Liver (tissue), 9 donors: ENCODE measurements around the gene GPR25. TPM values are rescaled to one million over a fixed set of nuclear protein-coding genes. Genes with fewer than 3 reads are reported as not detected.

Experiments
- DNase-seq: peaks from one replicate; pipeline ENCODE4 v3.0.0-alpha.2; 2017; ENCODE audit warnings: low spot score
- H3K27ac ChIP-seq, 2 donors: one replicate each; pipeline ENCODE4 v1.7.0; 2013; ENCODE audit warnings: inconsistent platforms in 2 of 2, low read length in 2 of 2, control low read depth in 1 of 2, low read depth in 1 of 2, mild to moderate bottlenecking in 1 of 2
- H3K27me3 ChIP-seq, 4 donors: one replicate each; pipeline versions ENCODE4 v1.6.1 to v1.7.0; 2013; ENCODE audit warnings: low read length in 3 of 4, inconsistent platforms in 1 of 4, mild to moderate bottlenecking in 1 of 4, moderate library complexity in 1 of 4; ENCODE audit not compliant: control insufficient read depth in 4 of 4, insufficient read depth in 4 of 4
- H3K36me3 ChIP-seq, 4 donors: one replicate each; pipeline versions ENCODE4 v1.6.1 to v1.7.0; 2013; ENCODE audit warnings: low read length in 3 of 4, mild to moderate bottlenecking in 3 of 4, low read depth in 1 of 4, moderate library complexity in 1 of 4; ENCODE audit not compliant: control insufficient read depth in 4 of 4, insufficient read depth in 3 of 4
- H3K4me1 ChIP-seq, 4 donors: one replicate each; pipeline versions ENCODE4 v1.6.1 to v1.7.0; 2013; ENCODE audit warnings: low read length in 3 of 4, mild to moderate bottlenecking in 3 of 4, moderate library complexity in 1 of 4; ENCODE audit not compliant: control insufficient read depth in 4 of 4, insufficient read depth in 4 of 4
- H3K4me3 ChIP-seq, 3 donors: one replicate each; pipeline versions ENCODE4 v1.6.1 to v1.7.0; 2013; ENCODE audit warnings: low read length in 3 of 3, control low read depth in 1 of 3, low read depth in 1 of 3, mild to moderate bottlenecking in 1 of 3
- H3K9ac ChIP-seq, 2 donors: one replicate each; pipeline ENCODE4 v1.7.0; 2013; ENCODE audit warnings: low read length in 2 of 2, mild to moderate bottlenecking in 2 of 2, moderate library complexity in 2 of 2, control low read depth in 1 of 2, low read depth in 1 of 2
- H3K9me3 ChIP-seq, 4 donors: one replicate each; pipeline versions ENCODE4 v1.6.1 to v1.7.0; 2013; ENCODE audit warnings: low read length in 3 of 4; ENCODE audit not compliant: control insufficient read depth in 4 of 4
- ATF3 ChIP-seq: IDR thresholded peaks from 2 replicates; pipeline ENCODE4 v1.6.1; 2016; ENCODE audit warnings: antibody characterized with exemption
- CTCF ChIP-seq: fragments of 150-350 bp; IDR thresholded peaks from 2 replicates; pipeline ENCODE4 v1.5.1; 2017; ENCODE audit warnings: improper control_type of control experiment, low read depth, low read length; ENCODE audit not compliant: missing input control
- EGR1 ChIP-seq, 2 donors: IDR thresholded peaks; 2 replicates each; pipeline ENCODE4 v1.6.1; 2016 to 2018; ENCODE audit warnings: antibody characterized with exemption in 2 of 2, low read depth in 2 of 2
- FOXA1 ChIP-seq: IDR thresholded peaks from 2 replicates; pipeline ENCODE4 v1.6.1; 2016; ENCODE audit warnings: antibody characterized with exemption
- FOXA2 ChIP-seq: IDR thresholded peaks from 2 replicates; pipeline ENCODE4 v1.6.1; 2016; ENCODE audit warnings: antibody characterized with exemption
- GABPA ChIP-seq, 2 donors: IDR thresholded peaks in 1 of 2; conservative IDR thresholded peaks in 1 of 2; 2 replicates each; pipeline ENCODE4 v1.6.1; 2016; ENCODE audit warnings: antibody characterized with exemption in 2 of 2, mild to moderate bottlenecking in 1 of 2, moderate library complexity in 1 of 2
- HNF4G ChIP-seq: IDR thresholded peaks from 2 replicates; pipeline ENCODE4 v1.6.1; 2016; ENCODE audit warnings: antibody characterized with exemption
- MAX ChIP-seq: IDR thresholded peaks from 2 replicates; pipeline ENCODE4 v1.6.1; 2016; ENCODE audit warnings: antibody characterized with exemption
- NR2F2 ChIP-seq: IDR thresholded peaks from 2 replicates; pipeline ENCODE4 v1.6.1; 2016; ENCODE audit warnings: antibody characterized with exemption
- RAD21 ChIP-seq, 2 donors: IDR thresholded peaks; 2 replicates each; pipeline ENCODE4 v1.6.1; 2016; ENCODE audit warnings: antibody characterized with exemption in 2 of 2, mild to moderate bottlenecking in 2 of 2
- REST ChIP-seq: IDR thresholded peaks from 2 replicates; pipeline ENCODE4 v1.6.1; 2016; ENCODE audit warnings: antibody characterized with exemption, mild to moderate bottlenecking
- RXRA ChIP-seq, 2 donors: IDR thresholded peaks; 2 replicates each; pipeline ENCODE4 v1.6.1; 2017 to 2018; ENCODE audit warnings: antibody characterized with exemption in 2 of 2, mild to moderate bottlenecking in 1 of 2
- SP1 ChIP-seq: IDR thresholded peaks from 2 replicates; pipeline ENCODE4 v1.6.1; 2018; ENCODE audit warnings: antibody characterized with exemption, mild to moderate bottlenecking
- TAF1 ChIP-seq: conservative IDR thresholded peaks from 2 replicates; pipeline ENCODE4 v1.6.1; 2016; ENCODE audit warnings: antibody characterized with exemption, mild to moderate bottlenecking
- YY1 ChIP-seq: IDR thresholded peaks from 2 replicates; pipeline ENCODE4 v1.6.1; 2016; ENCODE audit warnings: antibody characterized with exemption, mild to moderate bottlenecking
- ZBTB33 ChIP-seq: IDR thresholded peaks from 2 replicates; pipeline ENCODE4 v1.6.1; 2016; ENCODE audit warnings: antibody characterized with exemption
- WGBS: extraction: QIAGEN DNeasy Blood & Tissue Kit; methylation state at CpG from one replicate; pipeline ENCODE4 v1.1.7; 2013; 5-methylcytosine and 5-hydroxymethylcytosine counted together
- polyA plus RNA-seq, 2 donors: library from polyadenylated mRNA; stranded (reverse) in 1 of 2; unstranded in 1 of 2; fragments of 200-250 nt in 1 of 2; fragments of >200 nt in 1 of 2; fragmentation: Nextera tagmentation in 1 of 2; extraction: Ambion mirVana in 1 of 2; gene quantifications; one replicate each; pipeline versions ENCODE4 v1.2.1 to v1.2.3, GENCODE V29; 2013 to 2015
- total RNA-seq, 2 donors: library from RNA; depleted of rRNA; stranded (reverse); fragments of >200 nt; gene quantifications; one replicate each; pipeline ENCODE4 v1.2.3, GENCODE V29; 2014
- donor health status: healthy.
- donor health status: healthy.
- donor health status: healthy.
- donor health status: healthy.
- donor health status: healthy.

Gene GPR25
- total and polyA plus RNA-seq, 4 donors: 0.08 to 0.13 TPM; not detected in 2

- Histone ChIP-seq H3K27me3 (no peaks in the 10 kb centered on the region), H3K4me1 (no peaks in the 10 kb centered on the region), H3K9me3 (no peaks in the 10 kb centered on the region), H3K9ac (no peak overlapping the region), H3K27ac (no peak overlapping the region), H3K4me3 (no peak overlapping the region), H3K36me3 (peaks cover 1 to 10% (median 7%) of the 10 kb centered on the region in 4 donors)
- WGBS: 89% methylated on average over 2 of the region's 2 CpGs
- no peak for DNase-seq
- no peak for TF ChIP-seq ATF3
- TF ChIP-seq RAD21 (IDR thresholded peaks at IDR 0.05): no peak
- no peak for TF ChIP-seq RXRA (IDR thresholded peaks at IDR 0.05)
- TF ChIP-seq EGR1 (IDR thresholded peaks at IDR 0.05; ENCODE audit: low read depth in 2 of 2): no peak
These were observed 15.9 kb upstream of the GPR25 start for GRCh38 chr1:200856716-200857357.

- no peaks in the 10 kb centered on the region for H3K4me1 ChIP-seq
- no peaks in the 10 kb centered on the region for H3K27me3 ChIP-seq
- H3K36me3 ChIP-seq: peaks cover 1 to 10% (median 9%) of the 10 kb centered on the region in 4 donors
- H3K9me3 ChIP-seq: no peaks in the 10 kb centered on the region
- no peak overlapping the region for H3K4me3 ChIP-seq
- H3K27ac ChIP-seq: no peak overlapping the region
- TF ChIP-seq FOXA1 (no peak), TAF1 (no peak), CTCF (no peak), ZBTB33 (no peak), YY1 (no peak), RAD21 (IDR thresholded peaks at IDR 0.05) (no peak), ATF3 (no peak), RXRA (IDR thresholded peaks at IDR 0.05) (no peak), NR2F2 (no peak), REST (no peak), SP1 (no peak), HNF4G (no peak), MAX (no peak), FOXA2 (no peak), GABPA (IDR thresholded peaks at IDR 0.05 in 1 of 2, conservative IDR thresholded peaks at IDR 0.05 in 1 of 2) (no peak)
- WGBS: 87% methylated on average over 1 of the region's 1 CpG
- no peak overlapping the region for H3K9ac ChIP-seq
- no peak for DNase-seq
These were observed 15.0 kb upstream of the GPR25 start for GRCh38 chr1:200857804-200858203.
